ENCODE results near the gene MAJIN.

- no peak for TF ChIP-seq CTCF (tag by site-specific recombination; IDR thresholded peaks at IDR 0.05)
- TF ChIP-seq PRDM4 (tag by site-specific recombination; IDR thresholded peaks at IDR 0.05), result no peak
- no peak for TF ChIP-seq ZNF18 (tag by site-specific recombination; IDR thresholded peaks at IDR 0.05)
- no peak for TF ChIP-seq ZNF175 (tag by site-specific recombination; IDR thresholded peaks at IDR 0.05)
- TF ChIP-seq ZNF274 (IDR thresholded peaks at IDR 0.05; ENCODE audit: low read length), result no peak
- no peak for TF ChIP-seq ZNF274 (tag by site-specific recombination; IDR thresholded peaks at IDR 0.05; ENCODE audit: borderline replicate concordance)
Measured at GRCh38 chr11:64971421-64972233, at the start of gene MAJIN.

Measured in HEK293 (cell line).